NB4 (cell line): ENCODE measurements around the gene EIPR1.

Experiments used
- DNase-seq: peaks from one replicate; pipeline ENCODE4 v3.0.0; 2010; ENCODE audit warnings: low read depth
- H3K4me3 ChIP-seq: one replicate; pipeline ENCODE4 v1.5.1; 2011; ENCODE audit warnings: mild to moderate bottlenecking, low read depth, low read length, moderate library complexity
- MYC ChIP-seq: IDR thresholded peaks from 2 replicates; pipeline ENCODE4 v1.6.1; 2011; ENCODE audit warnings: low read depth, low read length
- POLR2A ChIP-seq: IDR thresholded peaks from 2 replicates; pipeline ENCODE4 v1.6.1; 2011; ENCODE audit warnings: mild to moderate bottlenecking; ENCODE audit not compliant: insufficient read length; ENCODE audit errors: extremely low read depth
- TF ChIP-seq, protein P1 (sequence below): IDR thresholded peaks from one replicate; pipeline ENCODE4 v1.5.1; 2012; ENCODE audit warnings: low read depth, low read length
- TF ChIP-seq, protein P2 (sequence below): IDR thresholded peaks from 2 replicates; pipeline ENCODE4 v1.6.1; 2011; ENCODE audit warnings: low read depth, low read length

EIPR1 gene

DNA sequence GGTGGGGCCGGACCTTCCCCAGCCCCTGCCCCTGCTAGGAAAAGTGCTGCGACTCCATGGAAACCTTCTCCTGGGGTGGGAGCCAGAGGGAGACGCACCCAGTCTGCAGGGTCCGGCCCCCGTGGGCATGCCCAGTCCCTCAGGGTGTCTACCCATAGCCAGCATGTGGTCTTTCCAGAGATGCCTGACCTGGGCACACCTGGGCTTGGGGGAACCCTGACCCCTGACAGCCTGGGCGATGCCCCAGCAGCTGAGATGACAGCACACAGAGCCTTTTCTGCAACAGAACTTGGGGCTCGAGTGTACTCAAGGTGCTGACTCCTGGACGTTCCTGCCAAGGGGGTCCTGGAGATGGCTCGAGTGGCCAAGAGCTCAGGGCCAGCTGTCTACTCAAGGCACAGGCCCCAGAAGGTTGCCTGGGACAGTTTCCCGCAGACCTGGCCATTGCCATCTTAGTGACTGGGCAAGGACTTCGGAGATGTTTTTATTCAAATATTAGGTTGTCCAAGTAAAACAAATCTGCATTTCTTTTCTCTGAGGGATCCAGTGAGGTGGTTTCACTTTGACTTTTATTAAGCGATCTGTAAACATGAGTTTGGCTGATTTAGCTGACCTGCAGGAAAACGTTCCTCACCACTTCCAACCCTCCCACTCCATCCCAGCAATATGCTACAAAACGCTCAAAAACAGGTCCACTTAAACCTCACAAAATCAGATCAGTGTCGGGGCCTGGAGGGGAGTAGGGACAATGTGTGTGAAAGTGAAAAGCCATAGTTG lies 228.0 kb downstream of the EIPR1 start:
- H3K4me3 ChIP-seq = no peak overlapping the region
- TF ChIP-seq, protein P1, sequence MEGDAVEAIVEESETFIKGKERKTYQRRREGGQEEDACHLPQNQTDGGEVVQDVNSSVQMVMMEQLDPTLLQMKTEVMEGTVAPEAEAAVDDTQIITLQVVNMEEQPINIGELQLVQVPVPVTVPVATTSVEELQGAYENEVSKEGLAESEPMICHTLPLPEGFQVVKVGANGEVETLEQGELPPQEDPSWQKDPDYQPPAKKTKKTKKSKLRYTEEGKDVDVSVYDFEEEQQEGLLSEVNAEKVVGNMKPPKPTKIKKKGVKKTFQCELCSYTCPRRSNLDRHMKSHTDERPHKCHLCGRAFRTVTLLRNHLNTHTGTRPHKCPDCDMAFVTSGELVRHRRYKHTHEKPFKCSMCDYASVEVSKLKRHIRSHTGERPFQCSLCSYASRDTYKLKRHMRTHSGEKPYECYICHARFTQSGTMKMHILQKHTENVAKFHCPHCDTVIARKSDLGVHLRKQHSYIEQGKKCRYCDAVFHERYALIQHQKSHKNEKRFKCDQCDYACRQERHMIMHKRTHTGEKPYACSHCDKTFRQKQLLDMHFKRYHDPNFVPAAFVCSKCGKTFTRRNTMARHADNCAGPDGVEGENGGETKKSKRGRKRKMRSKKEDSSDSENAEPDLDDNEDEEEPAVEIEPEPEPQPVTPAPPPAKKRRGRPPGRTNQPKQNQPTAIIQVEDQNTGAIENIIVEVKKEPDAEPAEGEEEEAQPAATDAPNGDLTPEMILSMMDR = no peak
- TF ChIP-seq, protein P2, sequence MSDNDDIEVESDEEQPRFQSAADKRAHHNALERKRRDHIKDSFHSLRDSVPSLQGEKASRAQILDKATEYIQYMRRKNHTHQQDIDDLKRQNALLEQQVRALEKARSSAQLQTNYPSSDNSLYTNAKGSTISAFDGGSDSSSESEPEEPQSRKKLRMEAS = no peak
- TF ChIP-seq POLR2A = no peak
- TF ChIP-seq MYC = no peak

GRCh38 chr2:3148716-3149115 lies 228.9 kb downstream of the EIPR1 start:
- no peak for DNase-seq
- TF ChIP-seq MYC (no peak), POLR2A (no peak)
- TF ChIP-seq, protein P2 = no peak
- TF ChIP-seq, protein P1 = no peak
- H3K4me3 ChIP-seq = no peak overlapping the region

More for the DNA sequence above, 228.0 kb downstream of the EIPR1 start:
- DNase-seq = no peak

- DNase-seq = no peak
- no peak overlapping the region for H3K4me3 ChIP-seq
- no peak for TF ChIP-seq MYC
- TF ChIP-seq, protein P1 = no peak
- TF ChIP-seq, protein P2 = no peak
- TF ChIP-seq POLR2A = no peak
Measured at GRCh38 chr2:3147651-3148530, 229.7 kb downstream of the EIPR1 start.

- no peak overlapping the region for H3K4me3 ChIP-seq
- TF ChIP-seq MYC (no peak), POLR2A (no peak)
- TF ChIP-seq, protein P2 = no peak
- no peak for DNase-seq
Measured at GRCh38 chr2:3146772-3147650, 230.6 kb downstream of the EIPR1 start.

- DNase-seq = no peak
- TF ChIP-seq MYC (no peak), POLR2A (no peak)
- TF ChIP-seq, protein P1 = no peak
- TF ChIP-seq, protein P2 = no peak
- H3K4me3 ChIP-seq = no peak overlapping the region
Measured at GRCh38 chr2:3146175-3146574, 231.4 kb downstream of the EIPR1 start.
